Astrocyte (in vitro differentiated cells and primary cell): ENCODE results near the gene AMDHD2. TPM values are rescaled to one million over a fixed set of nuclear protein-coding genes. Genes with fewer than 3 reads are reported as not detected.

ENCODE experiments used
- DNase-seq: peaks from one replicate; pipeline ENCODE4 v3.0.0-alpha.2; 2010; ENCODE audit warnings: low read depth
- FAIRE-seq: peaks from 2 replicates; lab custom pipeline; 2011; peaks lifted over from hg19 to GRCh38; lab: Jason Lieb, UNC
- H2AFZ ChIP-seq: 2 replicates; pipeline ENCODE4 v1.6.0; 2012; ENCODE audit warnings: low read depth, low read length, inconsistent platforms
- H3K27ac ChIP-seq: 2 replicates; pipeline ENCODE4 v1.5.1; 2011; ENCODE audit warnings: low read depth, low read length, inconsistent platforms
- H3K27me3 ChIP-seq: 2 replicates; pipeline ENCODE4 v1.6.0; 2011; ENCODE audit warnings: low read length, inconsistent platforms; ENCODE audit not compliant: insufficient read depth
- H3K36me3 ChIP-seq: 2 replicates; pipeline ENCODE4 v1.5.1; 2011; ENCODE audit warnings: low read length, inconsistent platforms; ENCODE audit not compliant: insufficient read depth
- H3K4me1 ChIP-seq: 2 replicates; pipeline ENCODE4 v1.5.1; 2011; ENCODE audit warnings: low read length, inconsistent platforms; ENCODE audit not compliant: insufficient read depth
- H3K4me2 ChIP-seq: 2 replicates; pipeline ENCODE4 v1.6.0; 2012; ENCODE audit warnings: low read length, inconsistent platforms
- H3K4me3 ChIP-seq: 2 replicates; pipeline ENCODE4 v1.5.1; 2011; ENCODE audit warnings: low read depth, mild to moderate bottlenecking, low read length, inconsistent platforms; ENCODE audit not compliant: insufficient read depth
- H3K79me2 ChIP-seq: 2 replicates; pipeline ENCODE4 v1.6.0; 2012; ENCODE audit warnings: mild to moderate bottlenecking, low read length, inconsistent platforms; ENCODE audit not compliant: insufficient read depth
- H3K9ac ChIP-seq: 2 replicates; pipeline ENCODE4 v1.6.0; 2012; ENCODE audit warnings: mild to moderate bottlenecking, low read length, inconsistent platforms
- H3K9me3 ChIP-seq: 2 replicates; pipeline ENCODE4 v1.5.1; 2012; ENCODE audit warnings: low read depth, mild to moderate bottlenecking, low read length, inconsistent platforms; ENCODE audit not compliant: insufficient read depth
- H4K20me1 ChIP-seq: 2 replicates; pipeline ENCODE4 v1.6.0; 2012; ENCODE audit warnings: low read length, inconsistent platforms; ENCODE audit not compliant: insufficient read depth
- H3K27ac Mint-ChIP-seq: one replicate; pipeline ENCODE4 v1.8.0; 2021; ENCODE audit warnings: mild to moderate bottlenecking, mixed read lengths; ENCODE audit not compliant: unreplicated experiment
- H3K27me3 Mint-ChIP-seq: one replicate; pipeline ENCODE4 v1.8.0; 2021; ENCODE audit warnings: low read depth, mixed read lengths; ENCODE audit not compliant: unreplicated experiment
- H3K36me3 Mint-ChIP-seq: one replicate; pipeline ENCODE4 v1.8.0; 2021; ENCODE audit warnings: low read depth, mixed read lengths; ENCODE audit not compliant: unreplicated experiment
- H3K4me1 Mint-ChIP-seq: one replicate; pipeline ENCODE4 v1.8.0; 2021; ENCODE audit warnings: low read depth, mixed read lengths; ENCODE audit not compliant: unreplicated experiment
- H3K4me3 Mint-ChIP-seq: one replicate; pipeline ENCODE4 v1.8.0; 2021; ENCODE audit warnings: mild to moderate bottlenecking, moderate library complexity, mixed read lengths; ENCODE audit not compliant: unreplicated experiment
- H3K9me3 Mint-ChIP-seq: one replicate; pipeline ENCODE4 v1.8.0; 2021; ENCODE audit warnings: mild to moderate bottlenecking, mixed read lengths; ENCODE audit not compliant: unreplicated experiment
- CTCF ChIP-seq: IDR thresholded peaks from 2 replicates; pipeline ENCODE4 v1.5.1; 2011; ENCODE audit warnings: low read depth, mild to moderate bottlenecking, inconsistent platforms, low read length, moderate library complexity; ENCODE audit not compliant: insufficient read depth
- EZH2 ChIP-seq: IDR thresholded peaks from 2 replicates; pipeline ENCODE4 v1.6.1; 2012; ENCODE audit warnings: mild to moderate bottlenecking, low read length, inconsistent platforms; ENCODE audit not compliant: insufficient read depth
- total RNA-seq: library from RNA; stranded (reverse); gene quantifications from 2 replicates; pipeline ENCODE4 v1.2.1, GENCODE V29; 2021

Gene AMDHD2
- total RNA-seq, 1 donor from 2014 or later: 32.3 TPM

- Histone ChIP-seq H3K27ac (peak within 1 kb of the TSS; percentile 42), H3K27me3 (no peaks in the 10 kb centered on the region), H3K36me3 (no peaks in the 10 kb centered on the region), H2AFZ (peak within 1 kb of the TSS; percentile 86), H3K4me3 (peak within 1 kb of the TSS; percentile 71), H3K4me1 (peaks cover 17% of the 10 kb centered on the region), H3K9ac (peak within 1 kb of the TSS; percentile 83), H3K9me3 (no peaks in the 10 kb centered on the region), H3K79me2 (peaks cover 26% of the 10 kb centered on the region), H4K20me1 (peaks cover 59% of the 10 kb centered on the region), H3K4me2 (peak within 1 kb of the TSS; percentile 92)
- peak within 1 kb of the TSS; percentile 84 for H3K4me3 Mint-ChIP-seq
- H3K36me3 Mint-ChIP-seq: peaks cover 4% of the 10 kb centered on the region
- peak; percentile 23 for DNase-seq
- no peaks in the 10 kb centered on the region for H3K9me3 Mint-ChIP-seq
- TF ChIP-seq EZH2 (no peak), CTCF (no peak)
- peak within 1 kb of the TSS; percentile 18 for H3K27ac Mint-ChIP-seq
- H3K4me1 Mint-ChIP-seq: peaks cover 6% of the 10 kb centered on the region
- peaks cover 18% of the 10 kb centered on the region for H3K27me3 Mint-ChIP-seq
- no peak for FAIRE-seq
These were observed 45.2 kb upstream of the AMDHD2 start, which contains the start of gene TBC1D24 for GRCh38 chr16:2474877-2475412. TBC1D24 (plus strand) TSS chr16:2475127; CDS start chr16:2496149, 21,022 bp downstream.

GRCh38 chr16:2475413-2476344, 44.5 kb upstream of the AMDHD2 start:
- Histone ChIP-seq H3K27me3 (no peaks in the 10 kb centered on the region), H3K4me1 (peaks cover 17% of the 10 kb centered on the region), H3K79me2 (peaks cover 26% of the 10 kb centered on the region), H2AFZ (peak overlapping the region; percentile 66), H3K9me3 (no peaks in the 10 kb centered on the region), H3K4me3 (peak overlapping the region; percentile 63), H3K4me2 (peak overlapping the region; percentile 92), H3K9ac (peak overlapping the region; percentile 67), H3K27ac (no peak overlapping the region), H3K36me3 (no peaks in the 10 kb centered on the region), H4K20me1 (peaks cover 62% of the 10 kb centered on the region)
- no peak for FAIRE-seq
- peaks cover 6% of the 10 kb centered on the region for H3K4me1 Mint-ChIP-seq
- peaks cover 14% of the 10 kb centered on the region for H3K27me3 Mint-ChIP-seq
- peak overlapping the region; percentile 18 for H3K27ac Mint-ChIP-seq
- H3K9me3 Mint-ChIP-seq: no peaks in the 10 kb centered on the region
- H3K4me3 Mint-ChIP-seq: peak overlapping the region; percentile 82
- H3K36me3 Mint-ChIP-seq: peaks cover 8% of the 10 kb centered on the region
- DNase-seq: no peak
- no peak for TF ChIP-seq EZH2
- no peak for TF ChIP-seq CTCF
